ENCODE results near the gene PTPN6. TPM values are rescaled to one million over a fixed set of nuclear protein-coding genes. Genes with fewer than 3 reads are reported as not detected.

The PTPN6 gene
- total and polyA plus RNA-seq, 2 of the 8 experiments (the other 6 are each of a cell fraction or from before 2014, with no cell fraction given), result 16.3 to 28.4 TPM

GRCh38 chr12:6925239-6925539 is 26.0 kb upstream of the PTPN6 start:
- H2AK5ac ChIP-seq (ENCODE audit: low read depth, low read length), result peak overlapping the region; percentile 95
- ChIA-PET POLR2A (ENCODE audit: partially characterized antibody) (interaction anchor here (0.9 to 44.0 kb wide), 16 partner anchors 15 to 311 kb away, joined by 3 to 1596 read pairs (median 8); partner anchors contain the start of genes C12orf57, C1RL, CDCA3 and EMG1), CTCF (ENCODE audit: partially characterized antibody) (interaction anchor here (0.6 to 10.0 kb wide), 21 partner anchors 9 to 187 kb away, joined by 3 to 253 read pairs (median 4); partner anchors contain the start of genes C12orf57, ENO2, GNB3 and LRRC23)
- peak overlapping the region; percentile 99 for H4K91ac ChIP-seq (replicated peaks; ENCODE audit: insufficient read length, low read length)
- peak overlapping the region; percentile 99 for H2BK12ac ChIP-seq (ENCODE audit: low read depth, low read length)
- FAIRE-seq (no peak), DNase-seq (ENCODE audit: low read depth in 1 of 2, low spot score in 2 of 2) (peak in 1 of 2 experiments; percentile 69)
- H2BK5ac ChIP-seq (ENCODE audit: low read depth, low read length), result peak overlapping the region; percentile 100
- H2BK20ac ChIP-seq (ENCODE audit: low read length), result peak overlapping the region; percentile 40; the same call in 1 of the 2 replicates
- peaks cover 16 to 33% (median 21%) of the 10 kb centered on the region in 4 experiments for H3K36me3 ChIP-seq (ENCODE audit: control insufficient read depth in 2 of 4, insufficient read depth in 4 of 4, low read length in 3 of 4)
- peak overlapping the region; percentile 92 to 100 for H3K4me2 ChIP-seq (ENCODE audit: insufficient read depth in 1 of 2, low read depth in 2 of 2, low read length in 2 of 2)
- peak overlapping the region; percentile 91 for H3K56ac ChIP-seq (replicated peaks; ENCODE audit: insufficient read length, low read depth, low read length)
- peaks cover 13 to 31% (median 17%) of the 10 kb centered on the region in 4 experiments for H3K4me1 ChIP-seq (replicated peaks in 1 of 4; ENCODE audit: control insufficient read depth in 3 of 4, insufficient read depth in 4 of 4, low read length in 3 of 4)
- H3K4me3 ChIP-seq (ENCODE audit: extremely low read depth in 1 of 4, insufficient read depth in 2 of 4, low read depth in 3 of 4, low read length in 4 of 4), result peak overlapping the region; percentile 30 to 90 (median 66); a peak in 7 of 8 replicates
- peak overlapping the region in 3 of 4 experiments; percentile 14 to 62 (median 49); a peak in 4 of 7 replicates for H3K9ac ChIP-seq (replicated peaks in 1 of 4; ENCODE audit: extremely low read depth in 1 of 4, low read depth in 3 of 4, low read length in 3 of 4)
- TF ChIP-seq SIN3A (conservative IDR thresholded peaks at IDR 0.05 in 1 of 2, IDR thresholded peaks at IDR 0.05 in 1 of 2; ENCODE audit: low read depth in 1 of 2, low read length in 2 of 2) (0 out of 4 replicates have a peak, but pooled peaks of 1 of the 2 experiments have one; percentile 29), POLR2AphosphoS5 (IDR thresholded peaks at IDR 0.05; ENCODE audit: low read depth, low read length) (no peak), ATF2 (IDR thresholded peaks at IDR 0.05; ENCODE audit: low read length) (no peak), EGR1 (IDR thresholded peaks at IDR 0.05; ENCODE audit: borderline replicate concordance, low read depth, low read length) (0 out of 2 replicates have a peak, but pooled peaks have one; percentile 9), MAX (IDR thresholded peaks at IDR 0.05) (peak; percentile 10; the same call in 1 of the 2 replicates)
- no peak overlapping the region for H3K23ac ChIP-seq (ENCODE audit: insufficient read length)
- peak overlapping the region; percentile 100 for H2BK15ac ChIP-seq (ENCODE audit: low read length)
- H3K18ac ChIP-seq (ENCODE audit: extremely low read depth, low read length), result peak overlapping the region; percentile 94
- peaks cover 28% of the 10 kb centered on the region for H3K23me2 ChIP-seq (ENCODE audit: low read depth, low read length)
- WGBS, 2 experiments (ENCODE audit: extremely low coverage in 1 of 2, insufficient coverage in 1 of 2, insufficient read length in 1 of 2, insufficient replicate concordance in 2 of 2, low coverage in 1 of 2, low lambda C conversion rate in 2 of 2, missing lambda C conversion rate in 1 of 2), result 17% methylated on average over 1 of the region's 1 CpG; no CpG with 5 or more reads in 1 of the 2 experiments
- no peaks in the 10 kb centered on the region for H3K9me3 ChIP-seq (ENCODE audit: insufficient read depth in 2 of 2, low read depth in 1 of 2, low read length in 1 of 2)
- no peak overlapping the region for H4K8ac ChIP-seq (ENCODE audit: extremely low read depth, insufficient read depth, low read length)
- H3K79me1 ChIP-seq (ENCODE audit: low read depth, low read length), result peaks cover 5% of the 10 kb centered on the region; the same call in 1 of the 2 replicates
- H3K14ac ChIP-seq (ENCODE audit: insufficient read length), result no peak overlapping the region
- H3K79me2 ChIP-seq (ENCODE audit: control insufficient read depth in 1 of 2, insufficient read depth in 2 of 2, low read length in 2 of 2), result peaks cover 18 to 19% of the 10 kb centered on the region in 2 experiments
- peak overlapping the region; percentile 84 for H2BK120ac ChIP-seq (replicated peaks; ENCODE audit: low read depth, low read length)
- peak overlapping the region; percentile 50 for H3K4ac ChIP-seq (replicated peaks; ENCODE audit: insufficient read length, low read depth, low read length)
- no peaks in the 10 kb centered on the region for H3K27me3 ChIP-seq (replicated peaks in 1 of 4; ENCODE audit: control insufficient read depth in 3 of 4, extremely low read depth in 1 of 4, insufficient read depth in 3 of 4, low read length in 3 of 4)
- peak overlapping the region; percentile 86 for H3K27ac ChIP-seq (ENCODE audit: low read depth, low read length)
- H4K20me1 ChIP-seq (replicated peaks in 1 of 2; ENCODE audit: control insufficient read depth in 1 of 2, insufficient read depth in 2 of 2, low read length in 2 of 2), result peaks cover 9 to 11% of the 10 kb centered on the region in 2 experiments
- no peak overlapping the region for H2AFZ ChIP-seq (ENCODE audit: low read length)
- H4K5ac ChIP-seq (ENCODE audit: insufficient read length, low read depth, low read length), result peak overlapping the region; percentile 90
